HepG2 (cell line): ENCODE measurements around the gene PIP5K1A. TPM values are rescaled to one million over a fixed set of nuclear protein-coding genes. Genes with fewer than 3 reads are reported as not detected.

Source experiments
- ARID3A ChIP-seq: IDR thresholded peaks from 2 replicates; pipeline ENCODE4 v1.6.1; 2012; ENCODE audit warnings: low read depth, low read length, improper control_type of control experiment
- ARNT ChIP-seq: fragments of 450-650 bp; IDR thresholded peaks from 2 replicates; pipeline ENCODE4 v1.6.1; 2017
- FOXK2 ChIP-seq: fragments of 450-650 bp; IDR thresholded peaks from 2 replicates; pipeline ENCODE4 v1.6.1; 2016
- KLF16 ChIP-seq, 2 experiments: sonication (generic) in 1 of 2; formaldehyde crosslinking in 1 of 2; IDR thresholded peaks; 2 replicates each; pipeline versions ENCODE4 v1.6.1 to v1.8.0; 2016 to 2023; ENCODE audit warnings: missing genetic modification reagents in 2 of 2, missing compliant biosample characterization in 1 of 2
- POLR2A ChIP-seq, 2 experiments: IDR thresholded peaks; 2 replicates each; pipeline ENCODE4 v1.6.1; 2011; ENCODE audit warnings: low read depth in 2 of 2, low read length in 2 of 2, mild to moderate bottlenecking in 1 of 2, moderate library complexity in 1 of 2; ENCODE audit not compliant: insufficient read depth in 1 of 2
- RBM39 ChIP-seq: fragments of 200-400 bp; formaldehyde crosslinking; IDR thresholded peaks from one replicate; pipeline ENCODE4 v1.6.1; 2018; ENCODE audit warnings: antibody characterized with exemption, mild to moderate bottlenecking, low read depth, low read length; ENCODE audit not compliant: poor library complexity, severe bottlenecking
- SRSF9 ChIP-seq: fragments of 200-400 bp; formaldehyde crosslinking; IDR thresholded peaks from 2 replicates; pipeline ENCODE4 v1.6.1; 2018; ENCODE audit warnings: borderline replicate concordance, mild to moderate bottlenecking, low read depth, low read length; ENCODE audit not compliant: insufficient read depth, poor library complexity, severe bottlenecking
- SSRP1 ChIP-seq: IDR thresholded peaks from 2 replicates; pipeline ENCODE4 v1.6.1; 2016; ENCODE audit warnings: control low read depth
- THAP8 ChIP-seq: sonication (generic); formaldehyde crosslinking; IDR thresholded peaks from 2 replicates; pipeline ENCODE4 v1.5.1; 2020; ENCODE audit warnings: missing genetic modification reagents, mild to moderate bottlenecking, borderline replicate concordance
- TIGD3 ChIP-seq: sonication (generic); formaldehyde crosslinking; IDR thresholded peaks from 2 replicates; pipeline ENCODE4 v1.5.1; 2020; ENCODE audit warnings: mild to moderate bottlenecking, missing genetic modification reagents, borderline replicate concordance
- UBTF ChIP-seq: sonication (generic); formaldehyde crosslinking; IDR thresholded peaks from 2 replicates; pipeline ENCODE4 v1.4.0; 2020; ENCODE audit warnings: mild to moderate bottlenecking, missing genetic modification reagents
- ZBTB39 ChIP-seq: sonication (generic); formaldehyde crosslinking; IDR thresholded peaks from 2 replicates; pipeline ENCODE4 v1.5.0; 2020; ENCODE audit warnings: missing genetic modification reagents
- ZFP36L2 ChIP-seq: sonication (generic); formaldehyde crosslinking; IDR thresholded peaks from 2 replicates; pipeline ENCODE4 v1.4.0; 2020; ENCODE audit warnings: missing genetic modification reagents
- ZNF441 ChIP-seq: sonication (generic); formaldehyde crosslinking; IDR thresholded peaks from 2 replicates; pipeline ENCODE4 v1.7.0; 2021; ENCODE audit warnings: missing genetic modification reagents, borderline replicate concordance
- ZNF496 ChIP-seq: sonication (generic); formaldehyde crosslinking; IDR thresholded peaks from 2 replicates; pipeline ENCODE4 v1.8.1; 2023; ENCODE audit warnings: mild to moderate bottlenecking, moderate library complexity, missing genetic modification reagents; ENCODE audit not compliant: insufficient replicate concordance
- ZNF546 ChIP-seq: sonication (generic); formaldehyde crosslinking; conservative IDR thresholded peaks from 2 replicates; pipeline ENCODE4 v1.8.1; 2023; ENCODE audit warnings: mild to moderate bottlenecking, missing genetic modification reagents
- ZNF547 ChIP-seq: sonication (generic); formaldehyde crosslinking; IDR thresholded peaks from 2 replicates; pipeline ENCODE4 v1.5.1; 2020; ENCODE audit warnings: mild to moderate bottlenecking, missing genetic modification reagents
- ZNF598 ChIP-seq: sonication (generic); formaldehyde crosslinking; IDR thresholded peaks from 2 replicates; pipeline ENCODE4 v1.5.1; 2020; ENCODE audit warnings: mild to moderate bottlenecking, missing genetic modification reagents, borderline replicate concordance
- polyA plus RNA-seq, 8 experiments: library from polyadenylated mRNA; depleted of rRNA in 3 of 8; stranded (reverse) in 7 of 8; unstranded in 1 of 8; fragments of >200 nt; fragmentation: Illumina TruSeq in 4 of 8; extraction: Trizol in 4 of 8; gene quantifications; 2 replicates each; pipeline versions ENCODE4 v1.2.1 to v1.2.3, GENCODE V29; 2011 to 2016; ENCODE audit warnings: low read depth in 4 of 8, missing spikeins in 1 of 8, mixed read lengths in 1 of 8; ENCODE audit not compliant: insufficient read depth in 1 of 8
- total RNA-seq, 5 experiments: library from RNA; depleted of rRNA; stranded (reverse); fragments of >200 nt; fragmentation: Illumina TruSeq; extraction: Trizol; gene quantifications; 2 replicates each; pipeline ENCODE4 v1.2.3, GENCODE V29; 2016; ENCODE audit warnings: low read depth in 1 of 5

The PIP5K1A gene
- total and polyA plus RNA-seq, 2 of the 13 experiments (the other 11 are each of a cell fraction or from before 2014, with no cell fraction given), result 45.3 to 65.1 TPM

- TF ChIP-seq UBTF (CRISPR knock-in tag) (peak; percentile 46; the same call in 1 of the 2 replicates), ARNT (no peak), ZNF441 (CRISPR knock-in tag) (no peak; the same call in 1 of the 2 replicates), TIGD3 (CRISPR knock-in tag) (no peak), THAP8 (CRISPR knock-in tag) (no peak), ZNF546 (CRISPR knock-in tag) (no peak), ZNF547 (peak; percentile 68; the same call in 1 of the 2 replicates), ZBTB39 (CRISPR knock-in tag) (no peak), ZNF598 (CRISPR knock-in tag) (peak; percentile 93; the same call in 1 of the 2 replicates), SRSF9 (no peak), POLR2A (IDR thresholded peaks at IDR 0.05; ENCODE audit: insufficient read depth in 1 of 2, low read depth in 2 of 2, low read length in 2 of 2) (peak; percentile 91 to 96), FOXK2 (0 out of 2 replicates have a peak, but pooled peaks have one; percentile 21), KLF16 (CRISPR knock-in tag; IDR thresholded peaks at IDR 0.05) (peak in 1 of 2 experiments; percentile 58; a peak in 2 of 4 replicates), SSRP1 (CRISPR knock-in tag) (0 out of 2 replicates have a peak, but pooled peaks have one; percentile 44), ZFP36L2 (CRISPR knock-in tag) (no peak), ZNF496 (CRISPR knock-in tag) (no peak), RBM39 (no peak), ARID3A (no peak)
Observed at GRCh38 chr1:151254217-151255213, 56.2 kb downstream of the PIP5K1A start, which contains the start of gene PSMD4 (continued).
